Left colon (tissue), 2 donors: Measurements from ENCODE around the gene BRD8. TPM values are rescaled to one million over a fixed set of nuclear protein-coding genes. Genes with fewer than 3 reads are reported as not detected.
"Not testable (repeated sequence)": the region's sequence is repeated elsewhere in the genome, so short reads cannot be mapped to it uniquely, and the experiment has no call there.

ENCODE experiments used
- ATAC-seq: fragments of 200-7000 bp; cut with Tn5 transposase; one replicate; pipeline ENCODE4 v1.9.1; 2020; ENCODE audit warnings: mild to moderate bottlenecking, moderate library complexity
- DNase-seq, 2 donors: peaks; one replicate each; pipeline ENCODE4 v3.0.0-alpha.2; 2020
- intact Hi-C, 2 donors: fragments of 100-400 bp; cut with DNase I in 1 of 2; cut with micrococcal nuclease in 1 of 2; formaldehyde crosslinking; loops; one replicate each; pipeline versions ENCODE4 v1.11.2 to v1.14.0; 2022; cut with DNase I, micrococcal nuclease
- total RNA-seq, 2 donors: library from RNA; stranded (reverse); fragmentation: NEBNext Ultra II Directional; extraction: Animal tissue kit (Norgen Biotek cat#: 25700); gene quantifications; one replicate each; pipeline ENCODE4 v1.2.1, GENCODE V29; 2021
- donor health status: DM: no; HTN: no; CAD: no.
- donor health status: DM: yes; HTN: yes; CAD: no.

The BRD8 gene
- total RNA-seq, 2 donors from 2014 or later = 29.6 to 33.8 TPM

- intact Hi-C loops = loop anchor here in 1 of 2 donors (5.0 kb wide), 1 partner anchor 33 kb away; the partner anchor contains the start of gene CDC23
- DNase-seq (no peak), ATAC-seq (no peak)
These were observed 937 bp upstream of the BRD8 start for GRCh38 chr5:138179277-138179857.

GRCh38 chr5:138177941-138178515 lies 402 bp downstream of the BRD8 start:
- peak in 1 of 2 donors; percentile 59 for DNase-seq
- ATAC-seq = peak; percentile 52
- intact Hi-C loops = loop anchor here in 1 of 2 donors (5.0 kb wide), 1 partner anchor 34 kb away; the partner anchor contains the start of gene CDC23

GRCh38 chr5:138170299-138170698 lies 8.1 kb downstream of the BRD8 start:
- DNase-seq (no peak), ATAC-seq (no peak)
- intact Hi-C loops = no loop called here

GRCh38 chr5:138169124-138169523 lies 9.3 kb downstream of the BRD8 start:
- DNase-seq = no peak
- ATAC-seq = no peak
- intact Hi-C loops = no loop called here

- intact Hi-C loops = no loop called here
- ATAC-seq (no peak), DNase-seq (no peak)
These were observed 14.7 kb downstream of the BRD8 start for GRCh38 chr5:138163721-138164120.

GRCh38 chr5:138160706-138161105 lies 17.7 kb downstream of the BRD8 start:
- intact Hi-C loops = no loop called here
- ATAC-seq = no peak
- DNase-seq = no peak

GRCh38 chr5:138159666-138160065 lies 18.8 kb downstream of the BRD8 start:
- DNase-seq = no peak
- no peak for ATAC-seq
- intact Hi-C loops = no loop called here

- intact Hi-C loops = no loop called here
- DNase-seq (no peak), ATAC-seq (no peak)
These were observed 20.8 kb downstream of the BRD8 start for GRCh38 chr5:138157626-138158025.

GRCh38 chr5:138155977-138156376 lies 22.5 kb downstream of the BRD8 start:
- DNase-seq, ATAC-seq, intact Hi-C loops: not testable (repeated sequence)

GRCh38 chr5:138149530-138149929 lies 28.9 kb downstream of the BRD8 start:
- DNase-seq = no peak
- ATAC-seq = no peak
- intact Hi-C loops = no loop called here

- intact Hi-C loops = no loop called here
- ATAC-seq (peak; percentile 98), DNase-seq (peak; percentile 18 to 41)
These were observed 29.6 kb downstream of the BRD8 start for GRCh38 chr5:138148811-138149210.

- ATAC-seq, DNase-seq, intact Hi-C loops: not testable (repeated sequence)
These were observed 34.9 kb downstream of the BRD8 start for GRCh38 chr5:138143578-138143977.

GRCh38 chr5:138141734-138142133 lies 36.7 kb downstream of the BRD8 start:
- ATAC-seq = no peak
- intact Hi-C loops = no loop called here
- DNase-seq = no peak

GRCh38 chr5:138140268-138140667 lies 38.2 kb downstream of the BRD8 start:
- DNase-seq = no peak
- ATAC-seq = no peak
- intact Hi-C loops = no loop called here

GRCh38 chr5:138139781-138140090 lies 38.7 kb downstream of the BRD8 start:
- intact Hi-C loops = no loop called here
- ATAC-seq = no peak

GRCh38 chr5:138138949-138139780 lies 39.3 kb downstream of the BRD8 start, which contains the start of gene NME5:
Gene NME5, minus strand, starts transcription at chr5:138139428. Its CDS starts 648 bp downstream, at chr5:138138780.
- intact Hi-C loops = no loop called here
- ATAC-seq (peak; percentile 84), DNase-seq (peak; percentile 57 to 58)

More at GRCh38 chr5:138139781-138140090, 38.7 kb downstream of the BRD8 start:
- no peak for DNase-seq

GRCh38 chr5:138132543-138132942 lies 45.9 kb downstream of the BRD8 start:
- intact Hi-C loops = loop anchor here (5.0 kb wide), 3 partner anchors 55 to 355 kb away; no protein-coding TSS in a partner anchor
- ATAC-seq (no peak), DNase-seq (no peak)

- ATAC-seq = no peak
- no peak for DNase-seq
- intact Hi-C loops = no loop called here
These were observed 49.1 kb downstream of the BRD8 start for GRCh38 chr5:138129347-138129746.

GRCh38 chr5:138128334-138128733 lies 50.1 kb downstream of the BRD8 start:
- intact Hi-C loops = no loop called here
- ATAC-seq (no peak), DNase-seq (no peak)

- ATAC-seq (no peak), DNase-seq (no peak)
- intact Hi-C loops = no loop called here
These were observed 63.2 kb downstream of the BRD8 start for GRCh38 chr5:138115254-138115653.
